ENCODE data around the gene CFAP46.

GRCh38 chr10:132946311-132946710 lies 3.9 kb upstream of the CFAP46 start:
- TF ChIP-seq EP300 (IDR thresholded peaks at IDR 0.05) (no peak), CTCF (IDR thresholded peaks at IDR 0.05) (no peak), POLR2A (IDR thresholded peaks at IDR 0.05) (no peak), POLR2AphosphoS5 (IDR thresholded peaks at IDR 0.05) (no peak)

Measured in upper lobe of left lung (tissue), 4 donors.